K562 (cell line): ENCODE data around the gene SF3B1. TPM values are rescaled to one million over a fixed set of nuclear protein-coding genes. Genes with fewer than 3 reads are reported as not detected.
A peak's percentile ranks its signal among the peaks of the same experiment; 100 is the strongest.

Experiments
- ATAC-seq: fragments of 200-7000 bp; cut with Tn5 transposase; 3 replicates; pipeline ENCODE4 v1.9.1; 2020; ENCODE audit warnings: moderate library complexity
- BruUV-seq: library from RNA; stranded (reverse); fragments of 400-500 nt; replicated peaks from 2 replicates; lab custom pipeline; 2021; lab: Mats Ljungman, UMichigan
- CTCF ChIA-PET: fragments of 300-600 bp; formaldehyde crosslinking; extraction: SDS; loops from one replicate; lab custom pipeline; 2021; ENCODE audit warnings: low intra/inter-chr PET ratio; lab: Yijun Ruan, JAX
- POLR2A ChIA-PET: fragments of 300-600, 350-650 bp; sonication (Branson Sonifier 250); formaldehyde crosslinking; extraction: SDS; loops from one replicate; lab custom pipeline; 2021; ENCODE audit warnings: antibody characterized with exemption, inconsistent platforms; lab: Yijun Ruan, JAX
- DNase-seq, 4 experiments: peaks; one replicate each; pipeline versions ENCODE4 v3.0.0 to v3.0.0-alpha.2; 2011 to 2018; ENCODE audit warnings: low spot score in 3 of 4, mixed read lengths in 3 of 4; ENCODE audit errors: extremely low read depth in 1 of 4
- FAIRE-seq: peaks from 2 replicates; lab custom pipeline; 2011; peaks lifted over from hg19 to GRCh38; lab: Jason Lieb, UNC
- H2AFZ ChIP-seq: 2 replicates; pipeline ENCODE4 v1.6.0; 2011; ENCODE audit warnings: low read depth, low read length, control low read depth, inconsistent platforms
- H3K27ac ChIP-seq: fragments of 200-600 bp; 3 replicates; pipeline ENCODE4 v1.8.0; 2011; ENCODE audit warnings: low read depth, mild to moderate bottlenecking, control low read depth, inconsistent platforms, low read length, moderate library complexity, mixed read lengths; ENCODE audit errors: extremely low read depth
- H3K27me3 ChIP-seq, 2 experiments: fragments of 300-600 bp in 1 of 2; 2 replicates in 1 of 2; 3 replicates in 1 of 2; pipeline versions ENCODE4 v1.6.0 to v1.8.0; 2011; ENCODE audit warnings: inconsistent platforms in 2 of 2, low read length in 2 of 2, mild to moderate bottlenecking in 1 of 2, mixed read lengths in 1 of 2, moderate library complexity in 1 of 2; ENCODE audit not compliant: control insufficient read depth in 2 of 2, insufficient read depth in 2 of 2
- H3K36me3 ChIP-seq: fragments of 300-600 bp; 3 replicates; pipeline ENCODE4 v1.8.0; 2011; ENCODE audit warnings: mild to moderate bottlenecking, low read length, inconsistent platforms; ENCODE audit not compliant: control insufficient read depth, insufficient read depth
- H3K4me1 ChIP-seq, 2 experiments: fragments of 200-600 bp in 1 of 2; replicated peaks in 1 of 2; 2 replicates in 1 of 2; 3 replicates in 1 of 2; pipeline versions ENCODE4 v1.5.1 to v1.8.0; 2011; ENCODE audit warnings: inconsistent platforms in 2 of 2, low read length in 2 of 2, mild to moderate bottlenecking in 1 of 2, mixed read lengths in 1 of 2, moderate library complexity in 1 of 2; ENCODE audit not compliant: control insufficient read depth in 2 of 2, insufficient read depth in 2 of 2
- H3K4me2 ChIP-seq: 2 replicates; pipeline ENCODE4 v1.6.1; 2011; ENCODE audit warnings: low read length, control low read depth, inconsistent platforms, mixed read lengths; ENCODE audit not compliant: insufficient read depth
- H3K4me3 ChIP-seq: fragments of 200-600 bp; sonication (generic), shearing (Covaris generic); 2 replicates; pipeline ENCODE4 v1.5.1; 2016; ENCODE audit warnings: control low read depth, inconsistent platforms
- H3K79me2 ChIP-seq: fragments of 200-600 bp; 3 replicates; pipeline ENCODE4 v1.8.0; 2011; ENCODE audit warnings: low read length, inconsistent platforms; ENCODE audit not compliant: control insufficient read depth, insufficient read depth
- H3K9ac ChIP-seq, 2 experiments: 2 replicates each; pipeline versions ENCODE4 v1.6.0 to v1.6.1; 2011; ENCODE audit warnings: low read depth in 2 of 2, low read length in 2 of 2, control low read depth in 1 of 2, inconsistent platforms in 1 of 2, mild to moderate bottlenecking in 1 of 2, mixed read lengths in 1 of 2; ENCODE audit not compliant: insufficient read depth in 1 of 2
- H3K9me1 ChIP-seq: one replicate; pipeline ENCODE4 v1.6.0; 2011; ENCODE audit warnings: inconsistent platforms, mild to moderate bottlenecking, low read length, moderate library complexity; ENCODE audit not compliant: control insufficient read depth, insufficient read depth
- H3K9me3 ChIP-seq: replicated peaks from 2 replicates; pipeline ENCODE4 v1.5.1; 2011; ENCODE audit warnings: low read depth, low read length, inconsistent platforms; ENCODE audit not compliant: control insufficient read depth, insufficient read depth
- H4K20me1 ChIP-seq: replicated peaks from 2 replicates; pipeline ENCODE4 v1.6.1; 2011; ENCODE audit warnings: low read length, inconsistent platforms, mixed read lengths; ENCODE audit not compliant: control insufficient read depth, insufficient read depth
- CREM ChIP-seq: IDR thresholded peaks from 2 replicates; pipeline ENCODE4 v1.6.1; 2014; ENCODE audit warnings: antibody characterized with exemption, low read depth
- ERF ChIP-seq: fragments of 450-650 bp; formaldehyde crosslinking; IDR thresholded peaks from 2 replicates; pipeline ENCODE4 v1.4.0; 2020; ENCODE audit warnings: mild to moderate bottlenecking, mixed read lengths
- ESRRB ChIP-seq: fragments of 250-450 bp; sonication (Bioruptor Pico); IDR thresholded peaks from 2 replicates; pipeline ENCODE4 v1.5.0; 2020; ENCODE audit warnings: mild to moderate bottlenecking, moderate library complexity, borderline replicate concordance
- HDAC3 ChIP-seq: fragments of 450-650 bp; IDR thresholded peaks from 2 replicates; pipeline ENCODE4 v1.6.1; 2018; ENCODE audit warnings: borderline replicate concordance, mild to moderate bottlenecking, moderate library complexity; ENCODE audit not compliant: partially characterized antibody
- IRF2 ChIP-seq: sonication (generic); formaldehyde crosslinking; IDR thresholded peaks from 2 replicates; pipeline ENCODE4 v1.8.1; 2022; ENCODE audit warnings: mild to moderate bottlenecking, missing genetic modification reagents
- KDM5B ChIP-seq: fragments of 200-600 bp; sonication (generic); IDR thresholded peaks from 2 replicates; pipeline ENCODE4 v1.6.1; 2012; ENCODE audit warnings: low read depth, mild to moderate bottlenecking, moderate library complexity, low read length, control low read depth, inconsistent platforms; ENCODE audit not compliant: insufficient replicate concordance
- MCM5 ChIP-seq: fragments of 450-650 bp; IDR thresholded peaks from 2 replicates; pipeline ENCODE4 v1.6.1; 2016; ENCODE audit warnings: low read depth
- NCOA1 ChIP-seq: fragments of 450-650 bp; IDR thresholded peaks from 2 replicates; pipeline ENCODE4 v1.6.1; 2016; ENCODE audit warnings: low read depth
- NFIC ChIP-seq: fragments of 450-650 bp; IDR thresholded peaks from 2 replicates; pipeline ENCODE4 v1.6.1; 2017; ENCODE audit warnings: mild to moderate bottlenecking, inconsistent platforms
- SPI1 ChIP-seq: IDR thresholded peaks from 2 replicates; pipeline ENCODE4 v1.6.1; 2011; ENCODE audit warnings: low read depth, low read length, control low read depth, borderline replicate concordance
- SRSF1 ChIP-seq: fragments of 200-400 bp; formaldehyde crosslinking; IDR thresholded peaks from 2 replicates; pipeline ENCODE4 v1.6.1; 2017; ENCODE audit warnings: mild to moderate bottlenecking, low read depth, low read length, moderate library complexity
- TCFL5 ChIP-seq: fragments of 250-450 bp; sonication (Bioruptor Pico); conservative IDR thresholded peaks from 2 replicates; pipeline ENCODE4 v1.6.1; 2021; ENCODE audit warnings: mild to moderate bottlenecking, moderate library complexity, matching md5 sums
- ZNF143 ChIP-seq: sonication (generic); formaldehyde crosslinking; IDR thresholded peaks from 2 replicates; pipeline ENCODE4 v1.9.0; 2022; ENCODE audit warnings: mild to moderate bottlenecking, missing genetic modification reagents
- ZNF146 ChIP-seq: IDR thresholded peaks from one replicate; pipeline ENCODE4 v1.6.1; 2018; ENCODE audit warnings: missing compliant biosample characterization; ENCODE audit not compliant: unreplicated experiment
- WGBS: fragments of 100-300 bp; shearing (Covaris generic); methylation state at CpG from one replicate; pipeline ENCODE4 v1.1.6; 2016; ENCODE audit warnings: low coverage, mixed read lengths; ENCODE audit not compliant: insufficient coverage; ENCODE audit errors: missing lambda C conversion rate; 5-methylcytosine and 5-hydroxymethylcytosine counted together
- in situ Hi-C: fragments of 300-500 bp; cut with MboI; formaldehyde crosslinking; loops from 4 replicates; pipeline ENCODE4 v1.15.0; 2018; ENCODE audit warnings: inconsistent platforms, mixed read lengths
- intact Hi-C: fragments of 100-400 bp; cut with micrococcal nuclease; formaldehyde crosslinking; loops from 2 replicates; pipeline ENCODE4 v1.14.2; 2022
- polyA plus RNA-seq, 8 experiments: library from polyadenylated mRNA; depleted of rRNA in 4 of 8; stranded (reverse) in 5 of 8; unstranded in 3 of 8; fragments of >200 nt; fragmentation: Nextera tagmentation in 2 of 8; fragmentation: Illumina TruSeq in 1 of 8; extraction: Ambion mirVana in 2 of 8; extraction: Trizol in 1 of 8; gene quantifications; 2 replicates each; pipeline versions ENCODE4 v1.2.1 to v1.2.3, GENCODE V29; 2011 to 2014; ENCODE audit warnings: inconsistent platforms in 1 of 8, missing spikeins in 1 of 8
- total RNA-seq, 7 experiments: library from RNA; depleted of rRNA in 6 of 7; stranded (reverse); fragments of >200 nt in 6 of 7; fragmentation: Illumina TruSeq in 2 of 7; extraction: Trizol in 2 of 7; gene quantifications; 2 replicates each; pipeline versions ENCODE4 v1.2.1 to v1.2.3, GENCODE V29; 2011 to 2021; ENCODE audit warnings: low replicate concordance in 1 of 7
- TF ChIP-seq, protein P1 (sequence below): fragments of 250-450 bp; sonication (Bioruptor Pico); IDR thresholded peaks from 2 replicates; pipeline ENCODE4 v1.8.0; 2022; ENCODE audit warnings: inconsistent platforms, mild to moderate bottlenecking, moderate library complexity, borderline replicate concordance
- TF ChIP-seq, protein P2 (sequence below), 2 experiments: fragments of 450-650 bp in 1 of 2; sonication (generic) in 1 of 2; formaldehyde crosslinking; conservative IDR thresholded peaks; 2 replicates each; pipeline versions ENCODE4 v1.4.0 to v1.8.1; 2020 to 2022; ENCODE audit warnings: mild to moderate bottlenecking in 1 of 2, missing genetic modification reagents in 1 of 2
- TF ChIP-seq, protein P3 (sequence below): fragments of 450-650 bp; IDR thresholded peaks from 2 replicates; pipeline ENCODE4 v1.6.1; 2017; ENCODE audit warnings: mild to moderate bottlenecking, moderate library complexity

The SF3B1 gene
- total and polyA plus RNA-seq, 9 of the 15 experiments (the other 6 are each of a cell fraction or from before 2014, with no cell fraction given) = 96.2 to 377 (median 177) TPM

DNA sequence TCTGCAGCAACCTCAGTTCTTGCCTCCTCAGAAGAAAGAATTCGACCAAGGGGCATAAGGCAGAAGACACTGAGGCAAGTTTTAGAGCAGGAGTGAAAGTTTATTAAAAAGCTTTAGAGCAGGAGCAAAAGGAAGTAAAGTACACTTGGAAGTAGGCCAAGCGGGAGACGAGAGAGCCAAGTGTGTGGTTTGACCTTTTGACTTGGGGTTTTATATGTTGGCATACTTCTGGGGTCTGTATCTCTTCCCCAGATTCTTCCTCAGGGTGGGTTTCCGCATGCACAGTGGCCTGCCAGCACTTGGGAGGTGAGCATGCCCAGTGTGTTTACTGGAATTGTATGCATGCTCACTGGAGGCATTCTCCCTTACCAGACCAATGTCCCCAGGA lies 64.9 kb downstream of the SF3B1 start (continued):
- TF ChIP-seq ERF (no peak), NFIC (peak; percentile 31; the same call in 1 of the 2 replicates)

DNA sequence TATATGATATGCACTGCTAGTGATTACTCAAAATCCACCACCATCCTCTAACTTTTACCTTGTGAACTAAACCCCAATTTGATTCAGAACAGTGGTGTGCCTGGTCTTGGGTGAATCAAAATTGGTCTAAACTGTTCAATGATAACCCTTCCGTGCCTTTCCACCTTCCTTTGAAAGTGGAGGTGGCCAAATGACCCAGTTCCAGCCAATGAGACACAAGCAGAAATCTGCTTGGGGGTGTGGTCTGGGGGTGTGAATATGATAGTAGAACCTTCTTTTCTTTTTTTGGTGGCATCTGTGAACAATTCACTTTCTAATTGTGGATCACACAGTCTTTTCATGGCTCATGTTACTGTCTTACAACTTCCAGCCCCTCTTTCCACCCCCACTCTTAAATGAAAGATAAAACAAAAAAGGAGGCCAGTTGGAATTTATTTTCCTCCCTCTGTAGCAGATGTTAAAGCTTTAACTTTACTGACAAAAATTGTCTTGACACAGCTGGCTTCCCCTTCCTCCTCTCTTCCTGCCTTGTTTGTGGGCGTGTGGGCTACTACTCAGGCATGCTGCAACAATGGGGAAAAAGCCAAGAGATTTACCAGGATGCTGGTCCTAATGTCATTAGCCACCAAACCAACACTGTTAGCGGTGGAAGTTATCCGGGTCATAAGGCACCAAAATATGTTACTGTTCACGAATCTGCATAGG lies 65.4 kb downstream of the SF3B1 start:
- no TSS peak for BruUV-seq
- Histone ChIP-seq H3K27ac (no peak overlapping the region), H2AFZ (no peak overlapping the region), H3K36me3 (no peaks in the 10 kb centered on the region), H4K20me1 (no peaks in the 10 kb centered on the region), H3K4me1 (peaks cover 0 to 7% of the 10 kb centered on the region in 2 experiments; a peak in 1 of 5 replicates), H3K9ac (no peak overlapping the region), H3K9me3 (no peaks in the 10 kb centered on the region), H3K27me3 (peaks cover 2 to 29% of the 10 kb centered on the region in 2 experiments; a peak in 3 of 5 replicates), H3K4me3 (no peak overlapping the region), H3K9me1 (no peaks in the 10 kb centered on the region), H3K4me2 (no peak overlapping the region), H3K79me2 (no peaks in the 10 kb centered on the region)
- 6% methylated on average over 3 of the region's 5 CpGs for WGBS
- ChIA-PET POLR2A (interaction anchor here (0.6 kb wide), 1 partner anchor 9 kb away, joined by 3 read pairs; no protein-coding TSS in a partner anchor), CTCF (no interaction called here)
- FAIRE-seq = no peak
- ATAC-seq = no peak
- intact Hi-C loops = no loop called here
- DNase-seq = no peak
- in situ Hi-C loops = no loop called here
- no peak for TF ChIP-seq TCFL5
- TF ChIP-seq IRF2 (CRISPR knock-in tag) = no peak
- TF ChIP-seq, protein P1, sequence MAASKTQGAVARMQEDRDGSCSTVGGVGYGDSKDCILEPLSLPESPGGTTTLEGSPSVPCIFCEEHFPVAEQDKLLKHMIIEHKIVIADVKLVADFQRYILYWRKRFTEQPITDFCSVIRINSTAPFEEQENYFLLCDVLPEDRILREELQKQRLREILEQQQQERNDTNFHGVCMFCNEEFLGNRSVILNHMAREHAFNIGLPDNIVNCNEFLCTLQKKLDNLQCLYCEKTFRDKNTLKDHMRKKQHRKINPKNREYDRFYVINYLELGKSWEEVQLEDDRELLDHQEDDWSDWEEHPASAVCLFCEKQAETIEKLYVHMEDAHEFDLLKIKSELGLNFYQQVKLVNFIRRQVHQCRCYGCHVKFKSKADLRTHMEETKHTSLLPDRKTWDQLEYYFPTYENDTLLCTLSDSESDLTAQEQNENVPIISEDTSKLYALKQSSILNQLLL (CRISPR knock-in tag) = no peak
- no peak for TF ChIP-seq MCM5
- no peak for TF ChIP-seq HDAC3
- TF ChIP-seq, protein P2, sequence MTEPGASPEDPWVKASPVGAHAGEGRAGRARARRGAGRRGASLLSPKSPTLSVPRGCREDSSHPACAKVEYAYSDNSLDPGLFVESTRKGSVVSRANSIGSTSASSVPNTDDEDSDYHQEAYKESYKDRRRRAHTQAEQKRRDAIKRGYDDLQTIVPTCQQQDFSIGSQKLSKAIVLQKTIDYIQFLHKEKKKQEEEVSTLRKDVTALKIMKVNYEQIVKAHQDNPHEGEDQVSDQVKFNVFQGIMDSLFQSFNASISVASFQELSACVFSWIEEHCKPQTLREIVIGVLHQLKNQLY (CRISPR knock-in tag; conservative IDR thresholded peaks at IDR 0.05) = no peak
- TF ChIP-seq, protein P3, sequence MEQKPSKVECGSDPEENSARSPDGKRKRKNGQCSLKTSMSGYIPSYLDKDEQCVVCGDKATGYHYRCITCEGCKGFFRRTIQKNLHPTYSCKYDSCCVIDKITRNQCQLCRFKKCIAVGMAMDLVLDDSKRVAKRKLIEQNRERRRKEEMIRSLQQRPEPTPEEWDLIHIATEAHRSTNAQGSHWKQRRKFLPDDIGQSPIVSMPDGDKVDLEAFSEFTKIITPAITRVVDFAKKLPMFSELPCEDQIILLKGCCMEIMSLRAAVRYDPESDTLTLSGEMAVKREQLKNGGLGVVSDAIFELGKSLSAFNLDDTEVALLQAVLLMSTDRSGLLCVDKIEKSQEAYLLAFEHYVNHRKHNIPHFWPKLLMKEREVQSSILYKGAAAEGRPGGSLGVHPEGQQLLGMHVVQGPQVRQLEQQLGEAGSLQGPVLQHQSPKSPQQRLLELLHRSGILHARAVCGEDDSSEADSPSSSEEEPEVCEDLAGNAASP = no peak
- no peak for TF ChIP-seq ZNF143
- TF ChIP-seq KDM5B = no peak
- no peak for TF ChIP-seq NCOA1
- no peak for TF ChIP-seq SRSF1
- no peak for TF ChIP-seq ESRRB (CRISPR knock-in tag)
- TF ChIP-seq ZNF146 (CRISPR knock-in tag) = no peak
- TF ChIP-seq CREM = no peak
- TF ChIP-seq SPI1 = no peak
